Activated gamma-delta T cell (primary cell): ENCODE measurements around the gene DDX20.
"Not testable (repeated sequence)": the region's sequence is repeated elsewhere in the genome, so short reads cannot be mapped to it uniquely, and the experiment has no call there.

Experiments used
- DNase-seq: peaks from one replicate; lab custom pipeline; 2025; lab: John Stamatoyannopoulos, UW

The DDX20 gene

GRCh38 chr1:111733183-111733991, 22.3 kb upstream of the DDX20 start:
- no peak for DNase-seq

DNA sequence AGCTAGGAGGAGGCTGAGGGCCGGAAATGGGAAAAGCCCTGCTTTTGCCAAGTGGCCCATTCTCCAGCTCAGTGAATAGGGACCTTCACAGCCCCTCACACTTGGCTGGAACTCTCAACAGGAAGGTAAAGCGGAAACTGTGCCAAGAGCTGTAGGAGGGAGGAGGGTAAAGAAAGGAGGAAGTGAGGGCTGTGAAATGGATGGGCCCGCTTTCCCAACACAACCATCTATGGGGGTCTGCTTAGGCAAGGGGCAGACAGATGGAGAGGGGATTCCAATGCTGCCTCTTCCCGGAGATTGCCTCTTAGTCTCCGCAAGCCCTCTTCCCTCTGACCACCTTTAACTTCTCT, 21.7 kb upstream of the DDX20 start:
- DNase-seq, result no peak

DNA sequence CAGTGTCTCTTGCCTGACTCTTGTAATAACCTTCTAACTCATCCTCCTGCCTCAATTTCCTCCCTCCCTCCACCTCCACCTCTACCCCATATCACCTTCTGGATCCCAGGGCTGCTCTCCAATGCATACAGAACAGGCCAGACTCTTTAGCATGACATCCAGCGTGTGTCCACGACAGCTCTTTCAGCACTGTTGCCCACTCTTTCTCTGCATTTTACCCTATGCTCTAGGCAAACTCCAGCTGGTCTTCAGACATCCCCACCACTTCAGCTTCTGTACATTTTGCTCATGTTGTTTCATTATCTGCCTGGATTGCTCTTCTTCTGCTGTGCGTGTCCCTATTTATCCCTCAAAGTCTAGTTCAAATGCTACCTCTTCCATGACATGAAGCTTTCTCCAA, 21.3 kb upstream of the DDX20 start:
- no peak for DNase-seq

DNA sequence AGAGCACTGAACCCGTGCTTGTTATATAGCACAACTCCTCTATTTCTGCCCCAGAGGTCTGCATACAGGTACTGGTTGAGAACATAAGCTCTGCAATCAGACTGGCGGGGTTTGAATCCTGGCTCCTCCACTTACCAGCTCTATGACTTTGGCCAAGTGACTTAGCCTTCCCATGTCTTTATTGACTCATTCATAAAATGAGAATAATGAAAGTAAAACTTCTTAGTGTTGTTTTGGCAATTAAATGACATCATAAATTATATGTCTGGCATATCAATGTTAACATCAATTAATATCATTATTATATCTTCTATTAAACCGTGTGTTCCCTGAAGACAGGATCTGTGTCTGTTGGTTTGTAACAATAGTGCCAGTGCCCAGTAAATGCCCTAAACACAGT, 20.8 kb upstream of the DDX20 start:
- DNase-seq, result no peak

DNA sequence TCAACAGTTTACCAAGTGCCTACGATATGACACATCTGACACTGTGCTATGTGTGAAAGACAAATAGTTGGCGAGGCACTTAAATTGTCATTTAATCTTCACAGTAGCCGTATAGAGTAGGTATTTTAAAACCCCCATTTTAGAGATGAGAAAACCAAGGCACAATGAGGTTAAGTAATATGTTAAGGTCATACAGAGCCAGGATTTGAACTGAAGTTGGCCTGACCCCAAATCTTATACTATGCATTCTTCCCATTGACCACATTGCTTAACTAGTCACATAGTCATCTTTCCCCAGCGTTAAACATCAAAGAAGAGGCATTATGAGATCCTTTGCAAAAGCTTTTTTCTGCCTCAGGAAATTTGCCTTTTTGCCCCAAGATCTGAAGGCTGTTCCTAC, 20.4 kb upstream of the DDX20 start:
- no peak for DNase-seq

GRCh38 chr1:111735858-111736544, 19.7 kb upstream of the DDX20 start:
- DNase-seq, result no peak

- no peak for DNase-seq
Observed at GRCh38 chr1:111736548-111737215, 19.0 kb upstream of the DDX20 start.

DNA sequence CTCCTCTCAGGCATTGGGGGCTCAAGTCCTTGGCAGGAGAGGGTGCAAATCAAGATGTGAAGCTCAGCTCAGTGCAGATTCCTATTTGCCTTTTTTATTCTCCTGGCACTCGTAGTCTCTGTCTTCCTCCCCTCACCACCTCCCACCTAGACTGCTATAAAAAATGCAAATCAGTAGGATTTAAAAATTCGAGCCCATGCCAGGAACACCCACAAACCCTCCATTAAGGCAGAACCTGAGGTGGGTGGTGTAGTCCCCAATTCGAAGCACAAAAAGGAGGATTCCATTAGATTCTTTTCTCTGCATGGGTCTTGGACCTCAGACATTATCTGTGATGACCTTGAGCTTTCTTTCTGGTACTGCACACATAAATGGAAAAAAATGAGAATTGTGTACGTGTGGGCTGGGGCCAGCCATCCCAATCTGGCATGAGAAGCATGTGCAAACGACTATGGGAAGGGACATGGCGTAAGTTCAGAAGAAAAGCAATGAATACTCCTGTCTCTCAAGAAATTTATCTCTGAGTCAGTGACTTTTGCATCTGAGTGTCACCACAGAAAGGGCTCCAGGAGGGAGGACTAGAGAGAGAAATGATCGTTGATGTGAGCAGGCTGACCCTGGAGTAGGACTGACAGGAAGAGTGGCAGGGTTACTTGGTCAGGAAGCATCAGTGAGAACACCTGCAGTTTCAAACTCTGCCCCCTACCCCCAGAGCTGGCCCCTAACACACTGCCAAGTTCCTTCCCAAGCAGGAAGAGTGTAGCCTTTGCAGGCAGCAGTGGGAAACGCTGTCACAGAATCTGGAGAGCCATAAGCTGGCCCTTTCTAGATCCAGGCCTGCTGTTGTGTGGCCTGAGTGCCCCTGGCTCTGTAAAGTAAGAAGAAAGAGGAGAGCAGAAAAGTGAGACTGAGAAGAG, 18.2 kb upstream of the DDX20 start:
- DNase-seq, result no peak

GRCh38 chr1:111738133-111738435, 17.6 kb upstream of the DDX20 start:
- DNase-seq, result no peak

- DNase-seq, result peak; percentile 41
Observed at GRCh38 chr1:111738436-111739193, 17.1 kb upstream of the DDX20 start.

GRCh38 chr1:111739194-111739924, 16.3 kb upstream of the DDX20 start, which contains the start of gene INKA2:
Gene INKA2 (minus strand): TSS chr1:111739395. CDS start chr1:111739242, 153 bp downstream.
- DNase-seq, result peak; percentile 58

DNA sequence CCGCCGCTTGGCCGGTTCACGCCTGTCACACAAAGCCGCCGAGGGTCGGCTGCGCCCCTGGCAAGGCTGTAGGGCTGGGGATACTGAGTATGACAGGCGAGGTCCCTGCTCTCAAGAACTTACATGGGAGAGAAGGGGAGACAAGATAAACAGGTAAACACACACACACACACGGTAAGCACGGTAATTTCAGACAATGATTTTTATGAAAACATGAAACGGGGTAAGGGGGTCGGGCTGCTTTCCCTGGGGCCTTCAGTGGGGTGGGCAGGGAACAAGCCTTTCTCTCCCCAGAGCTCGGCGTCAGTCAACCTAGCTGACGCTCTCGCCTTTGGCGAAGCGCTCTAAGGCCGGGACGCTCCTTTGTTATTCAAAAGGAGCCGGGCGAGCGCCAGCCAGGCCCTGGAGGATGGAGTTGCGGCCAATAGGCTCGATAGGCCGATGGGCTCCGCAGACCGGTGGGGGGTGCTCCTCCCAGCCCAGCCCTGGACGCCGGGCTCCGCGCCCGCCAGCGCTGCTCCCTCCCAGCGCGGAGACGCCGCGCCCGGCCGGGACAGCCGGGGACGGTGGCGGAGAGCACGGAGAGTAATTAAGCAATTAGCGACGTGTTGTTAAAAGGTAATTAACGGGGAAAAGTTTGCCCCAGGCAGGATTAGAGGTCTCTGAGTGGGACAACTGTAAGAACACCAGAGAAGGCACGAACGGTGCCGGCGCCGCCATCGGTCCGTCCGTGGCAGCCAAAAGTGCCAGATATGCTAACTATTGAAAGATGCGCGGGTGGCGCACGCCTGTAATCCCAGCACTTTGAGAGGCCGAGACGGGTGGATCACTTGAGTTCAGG, 15.6 kb upstream of the DDX20 start:
- DNase-seq, result no peak

DNA sequence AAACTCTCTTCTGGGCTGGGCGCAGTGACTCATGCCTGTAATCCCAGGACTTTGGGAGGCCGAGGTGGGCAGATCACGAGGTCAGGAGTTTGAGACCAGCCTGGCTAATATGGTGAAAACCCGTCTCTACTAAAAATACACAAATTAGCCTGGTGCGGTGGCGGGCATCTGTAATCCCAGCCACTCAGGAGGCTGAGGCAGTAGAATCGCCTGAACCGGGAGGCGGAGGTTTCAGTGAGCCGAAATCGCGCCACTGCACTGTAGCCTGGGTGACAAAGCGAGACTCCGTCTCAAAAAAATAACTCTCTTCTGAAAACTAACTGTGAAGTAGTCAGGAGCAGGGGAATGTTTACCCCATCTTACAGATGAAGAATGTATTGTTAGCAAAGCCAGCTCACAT, 13.4 kb upstream of the DDX20 start:
- DNase-seq, result not testable (repeated sequence)

DNA sequence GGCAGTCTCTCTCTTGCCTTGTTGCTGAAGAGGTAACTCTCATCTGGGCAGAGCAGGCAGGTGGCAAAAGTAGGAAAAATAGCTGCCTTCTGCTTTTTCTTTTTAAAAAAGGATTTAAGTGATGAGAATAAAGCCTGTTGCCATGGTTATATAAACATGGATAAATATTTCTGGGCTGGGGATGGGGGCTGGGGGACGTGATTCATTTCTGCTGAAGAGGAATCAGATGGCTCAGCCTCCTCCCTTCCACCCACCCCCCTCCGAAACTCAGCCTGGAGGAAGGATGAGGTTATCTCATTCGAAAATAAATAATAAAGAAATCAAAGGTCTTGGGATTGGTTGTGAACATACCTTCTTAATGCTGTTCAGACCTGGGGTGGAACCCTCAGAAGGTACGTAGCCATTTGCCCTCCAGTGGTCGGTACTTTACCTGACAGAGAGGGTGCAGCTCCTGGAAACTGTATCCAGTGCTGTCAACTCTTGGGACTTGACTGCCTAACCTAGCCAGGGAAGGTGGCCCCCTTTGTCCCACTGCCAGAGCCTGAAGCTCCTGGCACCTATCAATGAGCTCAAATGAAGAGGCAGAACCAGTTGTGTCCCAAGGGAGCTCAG, 12.7 kb upstream of the DDX20 start:
- no peak for DNase-seq

DNA sequence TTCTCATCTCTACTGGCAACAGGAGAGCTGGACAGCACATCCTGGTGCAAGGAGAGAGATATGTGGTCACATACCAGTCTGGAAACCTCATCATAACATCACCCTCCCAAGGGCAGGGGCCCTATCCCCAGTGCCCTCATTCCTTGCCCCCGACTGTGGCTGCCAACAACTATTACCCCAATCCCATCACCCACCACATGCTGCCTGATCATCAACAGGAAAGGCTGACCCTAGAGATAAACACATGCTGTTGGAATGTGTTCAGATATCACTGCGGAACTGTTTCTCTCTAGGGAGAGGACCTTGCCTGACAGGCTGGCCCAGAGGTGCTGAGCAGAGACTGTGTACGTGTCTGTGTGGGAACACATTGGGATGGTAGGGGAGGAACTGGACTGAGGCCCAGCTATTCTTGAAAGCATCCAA, 12.0 kb upstream of the DDX20 start:
- DNase-seq, result no peak

DNA sequence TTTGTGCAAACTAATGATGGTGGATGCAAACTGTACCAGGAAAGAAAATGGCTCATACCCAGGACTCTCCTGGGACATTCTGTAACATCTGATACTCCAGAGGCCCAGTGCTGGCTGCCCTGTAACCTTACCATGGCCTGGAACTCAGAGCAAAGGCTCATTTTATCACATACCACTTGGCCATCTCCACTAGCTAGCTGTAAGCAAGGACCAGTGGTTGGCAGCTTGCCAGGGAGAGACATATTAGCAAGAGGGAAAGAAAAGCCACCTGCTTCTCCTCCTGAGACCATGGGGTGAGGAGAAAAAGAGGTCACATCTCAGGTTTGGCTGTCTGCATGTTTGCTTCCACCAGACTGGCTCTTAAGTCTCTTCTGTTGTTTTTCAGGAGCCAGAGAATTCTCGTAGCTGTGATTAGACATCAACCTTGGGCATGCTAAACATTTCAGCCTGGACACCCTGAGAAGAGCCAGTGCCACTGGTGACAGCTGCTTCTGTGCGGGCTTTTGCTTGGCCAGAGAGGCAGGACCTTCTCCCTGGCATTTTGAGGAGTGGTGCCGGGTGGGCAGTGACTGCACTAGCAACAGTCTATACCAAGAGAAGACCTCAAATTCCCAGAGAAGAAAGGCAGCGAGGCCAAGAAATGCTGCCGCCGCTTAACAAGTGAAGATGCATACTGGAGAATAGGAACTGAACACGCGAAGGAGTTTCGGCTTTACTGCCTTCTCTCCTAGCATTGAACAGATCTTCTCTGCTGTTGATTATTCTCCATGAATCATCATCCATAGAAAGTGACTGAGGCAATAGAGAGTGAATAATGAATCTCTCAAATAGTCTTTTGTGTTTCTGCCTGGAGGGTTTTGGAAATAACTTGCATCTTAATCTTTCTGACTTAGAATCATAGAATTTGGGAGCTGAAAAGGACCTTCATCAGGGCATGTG, 9.8 kb upstream of the DDX20 start:
- DNase-seq, result no peak

DNA sequence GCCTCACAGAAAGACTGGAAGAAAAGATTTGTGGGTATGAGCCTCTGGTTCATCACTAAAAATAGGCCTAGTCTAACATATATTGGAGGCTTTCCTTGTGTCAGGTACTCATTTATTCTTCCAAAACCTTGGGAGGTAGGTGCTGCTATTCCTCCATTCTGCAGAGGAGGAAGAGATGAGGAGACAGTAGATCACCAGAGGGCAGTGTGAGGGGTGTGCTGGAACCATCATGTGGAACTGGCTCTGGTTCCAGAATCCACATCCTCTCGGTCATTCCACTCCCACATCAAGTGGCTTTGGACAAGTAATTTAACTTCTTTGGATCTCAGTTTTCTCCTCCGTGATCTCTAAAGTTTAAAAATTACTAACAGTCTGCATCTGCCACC, 9.1 kb upstream of the DDX20 start:
- no peak for DNase-seq

GRCh38 chr1:111747282-111747734, 8.4 kb upstream of the DDX20 start:
- no peak for DNase-seq
